H1 (cell line): ENCODE measurements around the gene CNGB1. TPM values are rescaled to one million over a fixed set of nuclear protein-coding genes. Genes with fewer than 3 reads are reported as not detected.

Source experiments
- CTCF ChIA-PET: fragments of 300-600 bp; sonication (Branson Sonifier 250); formaldehyde crosslinking; loops from one replicate; lab custom pipeline; 2021; ENCODE audit not compliant: partially characterized antibody; lab: Charles Lee
- POLR2A ChIA-PET: fragments of 300-600 bp; sonication (Branson Sonifier 250); formaldehyde crosslinking; loops from one replicate; lab custom pipeline; 2021; ENCODE audit warnings: inconsistent platforms; ENCODE audit not compliant: partially characterized antibody; lab: Charles Lee
- DNase-seq, 2 experiments: peaks; one replicate each; pipeline versions ENCODE4 v3.0.0 to v3.0.0-alpha.2; 2010 to 2022; ENCODE audit warnings: low spot score in 2 of 2, low read depth in 1 of 2, mixed read lengths in 1 of 2
- FAIRE-seq: peaks from 2 replicates; lab custom pipeline; 2011; peaks lifted over from hg19 to GRCh38; lab: Jason Lieb, UNC
- H2AFZ ChIP-seq: 2 replicates; pipeline ENCODE4 v1.8.1; 2012; ENCODE audit warnings: low read length, inconsistent platforms
- H2AK5ac ChIP-seq: 2 replicates; pipeline ENCODE4 v1.6.1; 2013; ENCODE audit warnings: low read depth, low read length
- H2BK120ac ChIP-seq: replicated peaks from 2 replicates; pipeline ENCODE3; 2013; ENCODE audit warnings: low read depth, low read length, inconsistent platforms
- H2BK12ac ChIP-seq: 2 replicates; pipeline ENCODE4 v1.6.1; 2013; ENCODE audit warnings: low read depth, low read length
- H2BK15ac ChIP-seq: 2 replicates; pipeline ENCODE4 v1.6.1; 2013; ENCODE audit warnings: low read length
- H2BK20ac ChIP-seq: 2 replicates; pipeline ENCODE4 v1.6.1; 2013; ENCODE audit warnings: low read length
- H2BK5ac ChIP-seq: 2 replicates; pipeline ENCODE4 v1.6.1; 2013; ENCODE audit warnings: low read depth, low read length
- H3K14ac ChIP-seq: 2 replicates; pipeline ENCODE4 v1.6.1; 2013; ENCODE audit warnings: inconsistent platforms; ENCODE audit not compliant: insufficient read length
- H3K18ac ChIP-seq: 2 replicates; pipeline ENCODE4 v1.6.1; 2013; ENCODE audit warnings: low read length; ENCODE audit errors: extremely low read depth
- H3K23ac ChIP-seq: 2 replicates; pipeline ENCODE4 v1.6.1; 2013; ENCODE audit warnings: inconsistent platforms; ENCODE audit not compliant: insufficient read length
- H3K23me2 ChIP-seq: 2 replicates; pipeline ENCODE4 v1.6.1; 2013; ENCODE audit warnings: low read depth, low read length
- H3K27ac ChIP-seq: 2 replicates; pipeline ENCODE4 v1.6.1; 2011; ENCODE audit warnings: low read depth, low read length, inconsistent platforms
- H3K27me3 ChIP-seq, 4 experiments: replicated peaks in 1 of 4; 1 replicate in 1 of 4; 2 replicates in 3 of 4; pipeline versions ENCODE4 v1.6.1 to v1.8.1; 2011 to 2013; ENCODE audit warnings: low read length in 3 of 4, mild to moderate bottlenecking in 3 of 4, inconsistent platforms in 2 of 4, mixed read lengths in 2 of 4, moderate library complexity in 1 of 4; ENCODE audit not compliant: control insufficient read depth in 3 of 4, insufficient read depth in 3 of 4; ENCODE audit errors: extremely low read depth in 1 of 4
- H3K36me3 ChIP-seq, 4 experiments: 2 replicates each; pipeline versions ENCODE4 v1.6.1 to v1.8.1; 2011 to 2013; ENCODE audit warnings: mild to moderate bottlenecking in 4 of 4, low read length in 3 of 4, moderate library complexity in 2 of 4, control low read depth in 1 of 4, inconsistent platforms in 1 of 4; ENCODE audit not compliant: insufficient read depth in 4 of 4, control insufficient read depth in 2 of 4
- H3K4ac ChIP-seq: replicated peaks from 2 replicates; pipeline ENCODE3; 2013; ENCODE audit warnings: low read length, low read depth, mixed read lengths, inconsistent platforms; ENCODE audit not compliant: insufficient read length
- H3K4me1 ChIP-seq, 4 experiments: replicated peaks in 1 of 4; 1 replicate in 1 of 4; 2 replicates in 3 of 4; pipeline versions ENCODE4 v1.6.1 to v1.8.1; 2011 to 2013; ENCODE audit warnings: low read length in 3 of 4, inconsistent platforms in 2 of 4, mixed read lengths in 1 of 4; ENCODE audit not compliant: insufficient read depth in 4 of 4, control insufficient read depth in 3 of 4
- H3K4me2 ChIP-seq, 2 experiments: 2 replicates each; pipeline versions ENCODE4 v1.6.1 to v1.8.1; 2011 to 2013; ENCODE audit warnings: low read depth in 2 of 2, low read length in 2 of 2, control low read depth in 1 of 2, inconsistent platforms in 1 of 2, mild to moderate bottlenecking in 1 of 2; ENCODE audit not compliant: insufficient read depth in 1 of 2
- H3K4me3 ChIP-seq, 4 experiments: fragments of 200-600, 300-600 bp in 1 of 4; sonication (generic), shearing (Covaris generic), sonication (Bioruptor Twin) in 1 of 4; 2 replicates each; pipeline versions ENCODE4 v1.5.1 to v1.8.1; 2011 to 2016; ENCODE audit warnings: low read length in 4 of 4, low read depth in 3 of 4, control low read depth in 2 of 4, inconsistent platforms in 2 of 4, mild to moderate bottlenecking in 2 of 4, mixed read lengths in 1 of 4, moderate library complexity in 1 of 4; ENCODE audit not compliant: insufficient read depth in 2 of 4; ENCODE audit errors: extremely low read depth in 1 of 4
- H3K56ac ChIP-seq: replicated peaks from 2 replicates; pipeline ENCODE3; 2013; ENCODE audit warnings: low read depth, mild to moderate bottlenecking, mixed read lengths, low read length, inconsistent platforms; ENCODE audit not compliant: insufficient read length
- H3K79me1 ChIP-seq: 2 replicates; pipeline ENCODE4 v1.6.1; 2013; ENCODE audit warnings: low read depth, low read length, control low read depth
- H3K79me2 ChIP-seq, 2 experiments: 2 replicates each; pipeline versions ENCODE4 v1.6.1 to v1.8.1; 2012 to 2013; ENCODE audit warnings: low read length in 2 of 2, mild to moderate bottlenecking in 2 of 2, inconsistent platforms in 1 of 2; ENCODE audit not compliant: insufficient read depth in 2 of 2, control insufficient read depth in 1 of 2
- H3K9ac ChIP-seq, 4 experiments: replicated peaks in 1 of 4; 1 replicate in 1 of 4; 2 replicates in 3 of 4; pipeline versions ENCODE4 v1.6.1 to v1.8.1; 2011 to 2013; ENCODE audit warnings: low read depth in 3 of 4, low read length in 3 of 4, control low read depth in 2 of 4, mild to moderate bottlenecking in 2 of 4, moderate library complexity in 2 of 4, inconsistent platforms in 1 of 4; ENCODE audit errors: extremely low read depth in 1 of 4
- H3K9me3 ChIP-seq, 2 experiments: 2 replicates each; pipeline versions ENCODE4 v1.6.1 to v1.8.1; 2012 to 2013; ENCODE audit warnings: mild to moderate bottlenecking in 2 of 2, moderate library complexity in 2 of 2, control low read depth in 1 of 2, inconsistent platforms in 1 of 2, low read depth in 1 of 2, low read length in 1 of 2, mixed read lengths in 1 of 2; ENCODE audit not compliant: insufficient read depth in 2 of 2
- H4K20me1 ChIP-seq, 2 experiments: replicated peaks in 1 of 2; 2 replicates each; pipeline versions ENCODE3 to v1.8.1; 2011 to 2013; ENCODE audit warnings: inconsistent platforms in 2 of 2, low read length in 2 of 2, mild to moderate bottlenecking in 1 of 2; ENCODE audit not compliant: insufficient read depth in 2 of 2, control insufficient read depth in 1 of 2
- H4K5ac ChIP-seq: 2 replicates; pipeline ENCODE4 v1.6.1; 2013; ENCODE audit warnings: low read length, low read depth, mixed read lengths, inconsistent platforms; ENCODE audit not compliant: insufficient read length
- H4K8ac ChIP-seq: 2 replicates; pipeline ENCODE4 v1.8.0; 2013; ENCODE audit warnings: mild to moderate bottlenecking, moderate library complexity, low read length, inconsistent platforms; ENCODE audit not compliant: insufficient read depth; ENCODE audit errors: extremely low read depth
- H4K91ac ChIP-seq: replicated peaks from 2 replicates; pipeline ENCODE3; 2013; ENCODE audit warnings: low read length, mixed read lengths, inconsistent platforms; ENCODE audit not compliant: insufficient read length
- ASH2L ChIP-seq: fragments of 200-600, 300-600 bp; sonication (generic); IDR thresholded peaks from one replicate; pipeline ENCODE4 v1.7.1; 2017; ENCODE audit warnings: low read length
- BACH1 ChIP-seq: IDR thresholded peaks from 2 replicates; pipeline ENCODE4 v1.6.1; 2012; ENCODE audit warnings: low read length, improper control_type of control experiment
- CHD1 ChIP-seq: IDR thresholded peaks from 2 replicates; pipeline ENCODE4 v1.6.1; 2012; ENCODE audit warnings: low read depth, low read length, improper control_type of control experiment
- WGBS, 2 experiments: shearing (Covaris generic) in 1 of 2; methylation state at CpG; one replicate each; pipeline versions ENCODE4 v1.1.6 to v1.1.7; 2013 to 2015; ENCODE audit warnings: low lambda C conversion rate in 2 of 2, mixed read lengths in 2 of 2, inconsistent platforms in 1 of 2, low coverage in 1 of 2, missing lambda C conversion rate in 1 of 2; ENCODE audit not compliant: insufficient replicate concordance in 2 of 2, insufficient coverage in 1 of 2, insufficient read length in 1 of 2; ENCODE audit errors: extremely low coverage in 1 of 2, missing lambda C conversion rate in 1 of 2; 5-methylcytosine and 5-hydroxymethylcytosine counted together
- polyA plus RNA-seq, 7 experiments: library from polyadenylated mRNA; depleted of rRNA in 3 of 7; stranded (reverse) in 5 of 7; unstranded in 2 of 7; fragments of >200 nt in 5 of 7; fragments of 200-250 nt in 2 of 7; gene quantifications; 1 replicate in 5 of 7; 2 replicates in 1 of 7; 4 replicates in 1 of 7; pipeline versions ENCODE4 v1.2.1 to v1.2.3, GENCODE V29; 2011 to 2013; ENCODE audit warnings: missing spikeins in 2 of 7, mixed read lengths in 2 of 7
- total RNA-seq: library from RNA; stranded (reverse); fragmentation: NEBNext Ultra II Directional; extraction: Animal tissue kit (Norgen Biotek cat#: 25700); gene quantifications from 2 replicates; pipeline ENCODE4 v1.2.1, GENCODE V29; 2021

Gene CNGB1
- total and polyA plus RNA-seq, 2 of the 8 experiments (the other 6 are each of a cell fraction or from before 2014, with no cell fraction given), result not detected

- H2BK12ac ChIP-seq, result no peak overlapping the region
- WGBS, 2 experiments, result 38% methylated on average over 1 of the region's 2 CpGs; no CpG with 5 or more reads in 1 of the 2 experiments
- no peaks in the 10 kb centered on the region; a peak in 1 of 7 replicates for H3K27me3 ChIP-seq
- no peaks in the 10 kb centered on the region for H3K79me1 ChIP-seq
- no peak overlapping the region for H4K8ac ChIP-seq
- no peak overlapping the region for H2BK120ac ChIP-seq
- H3K23ac ChIP-seq, result no peak overlapping the region
- H3K18ac ChIP-seq, result peak overlapping the region; percentile 43; the same call in 1 of the 2 replicates
- no peak overlapping the region for H2BK5ac ChIP-seq
- no peak for TF ChIP-seq CHD1
- TF ChIP-seq ASH2L, result no peak
- no peak for TF ChIP-seq BACH1
- TF ChIP-seq, all 59 proteins: peak for 0
- Histone ChIP-seq H2BK20ac (0 out of 2 replicates have a peak overlapping the region, but pooled peaks have one; percentile 25), H3K9me3 (no peaks in the 10 kb centered on the region), H4K91ac (no peak overlapping the region), H3K23me2 (no peaks in the 10 kb centered on the region), H3K4me1 (no peaks in the 10 kb centered on the region; a peak in 1 of 7 replicates), H4K5ac (no peak overlapping the region), H4K20me1 (no peaks in the 10 kb centered on the region), H3K4ac (no peak overlapping the region), H3K79me2 (no peaks in the 10 kb centered on the region), H3K4me3 (no peak overlapping the region), H3K9ac (no peak overlapping the region), H2BK15ac (no peak overlapping the region), H2AK5ac (no peak overlapping the region), H3K14ac (no peak overlapping the region), H3K27ac (no peak overlapping the region), H2AFZ (no peak overlapping the region), H3K56ac (no peak overlapping the region), H3K4me2 (peak overlapping the region in 1 of 2 experiments; percentile 38; a peak in 2 of 4 replicates), H3K36me3 (no peaks in the 10 kb centered on the region)
- no peak for FAIRE-seq
- CTCF ChIA-PET, result interaction anchor here (0.9 to 1.0 kb wide), 3 partner anchors 9 to 23 kb away, joined by 3 read pairs; no protein-coding TSS in a partner anchor
- POLR2A ChIA-PET, result interaction anchor here (0.6 kb wide), 1 partner anchor 21 kb away, joined by 3 read pairs; no protein-coding TSS in a partner anchor
- DNase-seq, result no peak
Observed at GRCh38 chr16:57949013-57949412, 21.9 kb downstream of the CNGB1 start.
